SK-N-MC (cell line): ENCODE measurements around the gene EMP1.
A peak's percentile ranks its signal among the peaks of the same experiment; 100 is the strongest.

ENCODE experiments used
- EZH2 ChIP-seq: fragments of 200-600 bp; sonication (generic); IDR thresholded peaks from one replicate; pipeline ENCODE4 v1.6.1; 2017; ENCODE audit warnings: antibody characterized with exemption
- FOXP2 ChIP-seq: optimal IDR thresholded peaks from 2 replicates; pipeline ENCODE3; 2011; ENCODE audit warnings: mild to moderate bottlenecking, moderate library complexity; ENCODE audit not compliant: insufficient read depth; ENCODE audit errors: extremely low read length, control extremely low read depth
- POLR2AphosphoS5 ChIP-seq: IDR thresholded peaks from 2 replicates; pipeline ENCODE4 v1.6.1; 2012; ENCODE audit warnings: mild to moderate bottlenecking, low read depth, low read length, borderline replicate concordance

DNA sequence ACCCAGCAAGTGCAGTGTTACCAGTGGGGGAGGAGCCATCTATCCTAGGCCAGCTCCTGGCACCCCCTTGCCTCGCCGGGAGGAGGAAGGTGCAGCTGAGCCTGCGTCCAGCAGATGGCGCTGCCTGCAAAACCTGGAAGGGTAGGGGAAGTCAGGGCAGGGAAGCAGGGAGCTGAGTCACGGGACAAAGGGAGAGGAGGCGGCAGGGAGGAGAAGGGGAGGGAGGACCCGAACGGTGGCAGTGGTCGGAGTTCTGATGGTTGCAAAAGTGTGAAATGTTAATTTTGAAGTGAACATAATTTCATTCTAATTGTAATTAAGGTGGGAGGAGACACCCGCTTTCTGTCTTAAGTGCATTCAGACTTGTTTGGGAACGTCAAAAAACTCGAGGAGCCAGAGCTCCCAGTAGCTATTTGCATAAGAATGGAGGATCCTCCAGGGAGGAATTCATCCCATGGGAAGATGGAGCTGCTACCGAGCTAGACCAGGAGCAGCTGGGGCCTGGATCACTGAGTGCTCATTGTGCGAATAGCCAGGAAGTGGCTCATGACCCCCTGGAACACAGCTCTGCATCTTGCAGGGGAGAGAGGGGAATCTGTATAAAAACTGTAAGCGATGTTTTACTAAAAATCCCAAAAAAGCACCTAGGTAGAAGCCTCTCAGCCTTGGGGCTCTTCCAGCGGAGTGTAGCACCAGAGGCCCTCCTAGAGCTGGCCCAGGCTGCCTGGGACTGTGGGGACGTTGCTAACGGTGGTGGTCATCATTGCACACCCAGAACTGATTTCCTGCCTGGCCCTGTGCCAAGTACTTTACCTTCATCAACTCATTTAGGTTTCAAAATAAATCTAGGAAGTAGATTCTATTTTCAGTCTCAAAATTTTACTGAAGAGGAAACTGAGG is 59.5 kb downstream of the EMP1 start:
- TF ChIP-seq EZH2 (no peak), POLR2AphosphoS5 (peak; percentile 28; the same call in 1 of the 2 replicates), FOXP2 (no peak)
